Stomach smooth muscle (tissue), 2 donors: Measurements from ENCODE around the gene KIRREL3.

Experiments used
- H3K27ac ChIP-seq: one replicate; pipeline ENCODE4 v1.7.0; 2013; ENCODE audit warnings: mild to moderate bottlenecking, low read length, inconsistent platforms
- H3K27me3 ChIP-seq, 2 donors: one replicate each; pipeline ENCODE4 v1.7.0; 2013; ENCODE audit warnings: low read length in 2 of 2; ENCODE audit not compliant: insufficient read depth in 2 of 2, control insufficient read depth in 1 of 2
- H3K36me3 ChIP-seq, 2 donors: one replicate each; pipeline ENCODE4 v1.7.0; 2013; ENCODE audit warnings: low read length in 2 of 2; ENCODE audit not compliant: control insufficient read depth in 2 of 2, insufficient read depth in 2 of 2
- H3K4me1 ChIP-seq: one replicate; pipeline ENCODE4 v1.7.0; 2013; ENCODE audit warnings: low read length; ENCODE audit not compliant: control insufficient read depth, insufficient read depth
- H3K4me3 ChIP-seq, 2 donors: one replicate each; pipeline ENCODE4 v1.7.0; 2013; ENCODE audit warnings: low read length in 2 of 2
- H3K9ac ChIP-seq, 2 donors: one replicate each; pipeline ENCODE4 v1.7.0; 2013; ENCODE audit warnings: low read length in 2 of 2, mild to moderate bottlenecking in 1 of 2
- H3K9me3 ChIP-seq, 2 donors: one replicate each; pipeline ENCODE4 v1.7.0; 2013; ENCODE audit warnings: low read length in 2 of 2; ENCODE audit not compliant: control insufficient read depth in 2 of 2
- donor health status: healthy.
- donor health status: Pancreatic carcinoma.

KIRREL3 gene

DNA sequence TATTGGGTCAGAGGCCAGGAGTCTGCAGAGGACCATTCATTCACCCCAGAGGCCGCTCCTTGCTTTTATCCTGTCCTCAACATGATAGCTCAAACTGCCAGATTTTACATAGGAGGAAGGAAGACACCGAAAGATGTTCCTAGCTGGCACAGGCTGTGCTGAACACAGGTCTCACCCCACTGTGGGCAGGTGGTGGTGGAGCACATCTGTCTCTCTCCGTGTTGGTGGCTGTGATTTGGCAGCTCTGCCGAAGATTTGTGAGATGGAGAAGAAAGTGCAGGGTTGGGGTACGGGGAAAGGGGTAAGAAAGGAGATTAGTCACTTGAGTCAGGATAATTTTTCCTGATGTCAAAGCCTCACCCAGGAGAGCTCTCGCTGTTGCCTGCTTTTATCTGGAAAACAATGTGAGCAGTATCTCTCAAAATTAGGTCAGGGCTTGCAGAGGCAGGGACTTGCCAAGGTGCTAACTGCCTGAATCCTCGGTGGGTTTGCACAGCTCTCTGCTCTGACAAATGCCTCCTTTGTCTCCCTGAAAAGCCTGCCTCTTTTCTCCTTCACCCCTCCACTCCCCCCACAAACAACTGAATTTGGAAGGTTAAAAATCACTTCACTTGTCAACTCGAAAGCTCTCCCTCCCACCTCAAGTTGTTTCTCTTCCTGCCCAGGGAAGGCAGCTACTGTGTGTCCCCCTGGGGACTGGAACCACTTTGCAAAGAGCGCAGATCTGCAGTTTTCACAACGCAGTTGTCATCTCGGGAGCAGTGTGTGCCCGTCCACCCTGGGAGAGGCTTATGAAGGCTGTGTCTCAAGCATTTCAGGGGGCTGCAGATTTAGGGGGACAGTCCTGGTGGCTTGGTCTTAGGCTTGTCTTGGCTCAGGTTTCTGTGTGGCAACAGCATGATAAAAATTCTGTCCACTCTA is 345.4 kb downstream of the KIRREL3 start:
- Histone ChIP-seq H3K27me3 (peaks cover 0 to 5% of the 10 kb centered on the region in 2 donors), H3K9me3 (no peaks in the 10 kb centered on the region), H3K36me3 (no peaks in the 10 kb centered on the region), H3K9ac (no peak overlapping the region), H3K27ac (no peak overlapping the region), H3K4me1 (no peaks in the 10 kb centered on the region), H3K4me3 (no peak overlapping the region)

DNA sequence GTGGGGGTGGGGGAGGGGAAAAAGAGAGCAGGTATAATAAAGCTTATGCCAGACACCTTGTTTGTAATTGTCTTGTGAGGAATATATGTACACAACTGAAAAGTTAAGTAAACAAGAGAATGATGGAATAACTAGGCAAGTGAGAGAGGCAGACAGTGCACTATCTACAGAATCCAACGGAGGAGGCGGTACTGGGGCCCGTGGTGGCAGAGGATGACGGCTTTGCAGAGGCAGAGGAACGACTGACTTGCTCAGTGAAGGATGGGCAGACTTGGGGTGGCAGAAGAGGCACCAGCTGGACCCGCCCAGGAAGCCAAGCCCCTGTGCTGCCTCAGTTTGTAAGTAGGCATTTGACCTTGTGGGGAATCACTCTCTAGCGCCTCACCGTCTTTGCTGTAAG is 347.5 kb downstream of the KIRREL3 start:
- Histone ChIP-seq H3K27me3 (peaks cover 0 to 5% of the 10 kb centered on the region in 2 donors), H3K9me3 (no peaks in the 10 kb centered on the region), H3K9ac (no peak overlapping the region)

DNA sequence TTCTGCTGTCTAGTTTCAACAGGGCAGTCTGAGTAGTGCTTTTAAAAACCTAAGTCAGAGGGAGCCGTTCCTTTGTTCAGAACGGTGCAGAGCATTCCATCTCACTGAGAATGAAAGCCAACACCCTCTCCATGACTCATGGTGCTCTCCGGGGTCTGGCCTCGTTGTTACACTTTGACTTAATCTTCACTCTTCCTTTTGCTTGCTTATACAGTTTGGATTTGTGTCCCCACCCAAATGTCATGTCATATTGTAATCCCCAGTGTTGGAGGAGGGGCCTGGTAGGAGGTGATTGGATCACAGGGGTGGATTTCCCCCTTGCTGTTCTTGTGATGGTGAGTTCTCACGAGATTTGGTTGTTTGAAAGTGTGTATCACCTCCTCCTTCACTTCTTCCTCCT is 352.8 kb downstream of the KIRREL3 start:
- no peak overlapping the region for H3K27ac ChIP-seq
- no peaks in the 10 kb centered on the region for H3K36me3 ChIP-seq
- no peaks in the 10 kb centered on the region for H3K9me3 ChIP-seq
- no peaks in the 10 kb centered on the region for H3K4me1 ChIP-seq
- no peak overlapping the region for H3K9ac ChIP-seq
- no peak overlapping the region for H3K4me3 ChIP-seq
- H3K27me3 ChIP-seq, result peaks cover 0 to 3% of the 10 kb centered on the region in 2 donors

More for the DNA sequence above, 347.5 kb downstream of the KIRREL3 start:
- no peaks in the 10 kb centered on the region for H3K4me1 ChIP-seq
- H3K4me3 ChIP-seq, result no peak overlapping the region
- H3K36me3 ChIP-seq, result no peaks in the 10 kb centered on the region
- no peak overlapping the region for H3K27ac ChIP-seq

DNA sequence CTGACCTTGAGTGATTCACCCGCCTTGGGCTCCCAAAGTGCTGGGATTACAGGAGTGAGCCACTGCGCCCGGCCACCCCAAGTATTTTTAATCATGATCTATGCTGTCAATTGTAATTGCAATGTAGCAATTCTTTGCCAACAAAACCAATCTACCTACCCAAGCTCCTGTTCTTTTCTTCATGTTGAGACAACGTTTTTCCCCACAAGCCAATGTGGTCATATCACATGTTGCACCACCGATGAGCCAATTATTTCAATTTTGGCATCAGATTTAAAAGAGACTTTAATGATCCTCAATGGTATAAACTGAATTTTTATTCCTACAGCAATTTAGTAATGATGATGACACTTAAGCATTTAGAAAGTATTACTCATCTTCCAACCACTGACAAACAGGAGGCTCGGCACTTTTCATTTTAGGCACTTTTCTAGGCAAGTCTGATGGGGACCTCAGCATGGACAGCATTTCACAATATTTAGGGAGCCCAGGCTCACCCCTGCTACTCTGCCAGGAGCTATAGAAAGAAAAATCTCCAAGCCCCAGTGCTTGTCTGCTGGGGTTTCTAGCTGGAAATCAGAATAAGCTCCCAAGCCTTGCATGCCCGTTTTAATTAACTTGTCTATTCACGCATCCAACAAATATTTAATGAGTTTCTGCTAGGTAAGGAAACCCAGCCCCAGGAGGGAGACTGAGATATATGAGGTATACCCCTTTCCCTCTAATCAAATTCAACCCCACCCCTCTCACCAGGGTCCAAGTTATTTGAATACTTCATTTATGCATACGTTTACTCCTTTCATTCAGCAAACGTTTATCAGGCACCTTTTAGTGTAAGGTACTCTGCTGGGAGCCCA is 353.6 kb downstream of the KIRREL3 start:
- Histone ChIP-seq H3K27ac (no peak overlapping the region), H3K4me1 (no peaks in the 10 kb centered on the region), H3K9me3 (no peaks in the 10 kb centered on the region), H3K27me3 (peaks cover 0 to 3% of the 10 kb centered on the region in 2 donors), H3K4me3 (no peak overlapping the region), H3K9ac (no peak overlapping the region), H3K36me3 (no peaks in the 10 kb centered on the region)

DNA sequence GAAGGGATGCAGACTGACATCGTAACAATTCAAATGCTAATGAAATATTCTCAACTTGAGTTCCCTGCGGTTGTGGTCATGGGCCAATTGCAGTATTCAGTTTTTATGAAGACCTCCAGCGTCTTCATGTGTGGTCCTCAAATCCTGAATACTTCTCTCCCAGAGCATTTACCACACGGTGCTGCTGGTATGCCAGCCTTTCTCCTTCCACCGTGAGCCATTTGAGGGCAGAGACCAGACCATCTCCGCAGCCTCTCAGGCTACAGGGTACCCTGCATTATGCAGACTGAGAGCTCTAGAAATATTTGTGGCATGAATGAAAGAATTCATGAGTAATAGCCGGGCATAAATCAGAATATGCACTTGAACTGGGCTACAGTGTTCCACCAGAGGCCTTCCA is 355.4 kb downstream of the KIRREL3 start:
- H3K36me3 ChIP-seq, result no peaks in the 10 kb centered on the region

DNA sequence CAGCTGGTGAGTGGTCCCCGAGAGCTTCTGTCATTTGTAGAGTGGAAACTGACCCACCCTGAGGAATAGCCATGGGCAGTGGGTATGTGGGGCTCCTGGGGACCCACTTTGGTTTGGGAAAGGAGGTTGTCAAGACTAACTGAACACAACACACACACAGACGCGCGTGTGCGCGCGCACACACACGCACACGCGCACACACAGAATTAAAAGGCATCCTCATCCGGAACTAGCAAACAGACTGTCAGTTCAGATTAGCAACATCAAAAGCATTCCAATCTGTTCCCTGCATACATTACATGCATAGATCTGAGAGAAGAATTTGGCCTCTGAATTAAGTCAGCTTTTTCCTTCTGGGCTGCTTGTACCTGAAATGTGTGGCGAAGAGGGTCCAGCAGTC is 360.4 kb downstream of the KIRREL3 start:
- H3K9ac ChIP-seq, result no peak overlapping the region
- H3K4me3 ChIP-seq, result no peak overlapping the region
- H3K4me1 ChIP-seq, result no peaks in the 10 kb centered on the region
- no peaks in the 10 kb centered on the region for H3K36me3 ChIP-seq
- peaks cover 2 to 7% of the 10 kb centered on the region in 2 donors for H3K27me3 ChIP-seq
- no peak overlapping the region for H3K27ac ChIP-seq
- H3K9me3 ChIP-seq, result no peaks in the 10 kb centered on the region

More for the DNA sequence above, 355.4 kb downstream of the KIRREL3 start:
- no peaks in the 10 kb centered on the region for H3K4me1 ChIP-seq
- no peak overlapping the region for H3K4me3 ChIP-seq
- H3K27me3 ChIP-seq, result peaks cover 0 to 5% of the 10 kb centered on the region in 2 donors
- no peaks in the 10 kb centered on the region for H3K9me3 ChIP-seq
- H3K9ac ChIP-seq, result no peak overlapping the region
- no peak overlapping the region for H3K27ac ChIP-seq

DNA sequence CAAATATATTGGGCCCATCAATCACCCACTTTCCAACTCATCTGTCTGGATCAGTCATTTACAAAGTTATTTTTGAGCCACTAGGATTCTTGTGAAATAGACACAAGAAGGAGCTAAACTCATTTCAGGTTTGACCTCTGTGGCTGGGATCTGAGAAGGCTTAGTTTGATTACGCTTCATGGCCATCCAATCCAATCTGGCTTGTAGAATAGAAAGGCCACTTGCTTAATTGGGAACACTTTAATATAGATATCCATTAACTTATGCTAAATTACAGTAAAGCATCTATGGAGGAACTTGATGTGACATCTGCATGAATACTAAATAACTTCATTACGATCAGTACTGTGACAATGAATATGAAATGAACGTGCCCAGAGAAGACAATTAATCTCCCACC is 360.9 kb downstream of the KIRREL3 start:
- Histone ChIP-seq H3K27me3 (peaks cover 2 to 7% of the 10 kb centered on the region in 2 donors), H3K4me3 (no peak overlapping the region), H3K27ac (no peak overlapping the region), H3K36me3 (no peaks in the 10 kb centered on the region), H3K9ac (no peak overlapping the region), H3K4me1 (no peaks in the 10 kb centered on the region), H3K9me3 (no peaks in the 10 kb centered on the region)

DNA sequence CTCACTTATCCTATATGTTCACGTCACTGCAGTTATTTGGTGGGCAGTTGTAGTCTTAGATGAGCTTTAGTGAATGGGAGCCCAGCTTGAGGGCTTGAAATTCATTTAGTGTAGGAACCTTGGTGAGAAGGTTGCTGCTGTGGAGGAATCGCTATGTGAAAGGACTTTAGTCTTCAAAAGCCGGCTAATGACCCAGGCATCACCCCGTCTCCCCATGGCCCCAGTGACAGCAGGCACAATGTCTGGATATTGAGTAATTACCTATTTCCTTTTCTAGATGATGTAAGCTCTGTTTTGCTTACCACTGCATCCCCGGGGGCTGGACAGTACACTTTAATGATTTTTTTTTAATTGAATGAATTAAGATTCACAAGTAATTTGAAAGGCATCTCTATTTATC is 361.9 kb downstream of the KIRREL3 start:
- Histone ChIP-seq H3K27me3 (peaks cover 2 to 7% of the 10 kb centered on the region in 2 donors), H3K36me3 (no peaks in the 10 kb centered on the region), H3K4me1 (no peaks in the 10 kb centered on the region), H3K9me3 (no peaks in the 10 kb centered on the region), H3K27ac (no peak overlapping the region), H3K4me3 (no peak overlapping the region), H3K9ac (no peak overlapping the region)

DNA sequence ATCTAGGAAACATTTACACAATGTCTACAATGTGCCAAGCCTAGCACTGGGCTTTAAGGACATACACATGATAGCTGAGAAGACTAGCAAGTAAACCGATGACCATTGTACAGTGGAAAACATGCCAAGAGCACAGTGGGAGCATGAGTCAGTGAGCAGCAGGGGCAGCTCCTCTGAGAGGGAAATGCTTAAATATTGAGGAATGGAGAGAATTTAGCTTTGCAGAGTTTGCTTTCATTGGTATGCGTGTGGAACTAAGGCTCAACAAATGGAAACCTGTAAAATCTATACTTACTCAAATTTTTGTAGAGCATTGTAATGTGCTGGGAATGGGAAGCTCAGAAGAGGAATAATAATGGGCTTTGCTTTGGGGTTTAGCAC is 362.8 kb downstream of the KIRREL3 start:
- H3K4me1 ChIP-seq, result no peaks in the 10 kb centered on the region
- peaks cover 2 to 4% of the 10 kb centered on the region in 2 donors for H3K27me3 ChIP-seq
- H3K9ac ChIP-seq, result no peak overlapping the region
- H3K4me3 ChIP-seq, result no peak overlapping the region
- no peaks in the 10 kb centered on the region for H3K36me3 ChIP-seq
- no peak overlapping the region for H3K27ac ChIP-seq
- H3K9me3 ChIP-seq, result no peaks in the 10 kb centered on the region

DNA sequence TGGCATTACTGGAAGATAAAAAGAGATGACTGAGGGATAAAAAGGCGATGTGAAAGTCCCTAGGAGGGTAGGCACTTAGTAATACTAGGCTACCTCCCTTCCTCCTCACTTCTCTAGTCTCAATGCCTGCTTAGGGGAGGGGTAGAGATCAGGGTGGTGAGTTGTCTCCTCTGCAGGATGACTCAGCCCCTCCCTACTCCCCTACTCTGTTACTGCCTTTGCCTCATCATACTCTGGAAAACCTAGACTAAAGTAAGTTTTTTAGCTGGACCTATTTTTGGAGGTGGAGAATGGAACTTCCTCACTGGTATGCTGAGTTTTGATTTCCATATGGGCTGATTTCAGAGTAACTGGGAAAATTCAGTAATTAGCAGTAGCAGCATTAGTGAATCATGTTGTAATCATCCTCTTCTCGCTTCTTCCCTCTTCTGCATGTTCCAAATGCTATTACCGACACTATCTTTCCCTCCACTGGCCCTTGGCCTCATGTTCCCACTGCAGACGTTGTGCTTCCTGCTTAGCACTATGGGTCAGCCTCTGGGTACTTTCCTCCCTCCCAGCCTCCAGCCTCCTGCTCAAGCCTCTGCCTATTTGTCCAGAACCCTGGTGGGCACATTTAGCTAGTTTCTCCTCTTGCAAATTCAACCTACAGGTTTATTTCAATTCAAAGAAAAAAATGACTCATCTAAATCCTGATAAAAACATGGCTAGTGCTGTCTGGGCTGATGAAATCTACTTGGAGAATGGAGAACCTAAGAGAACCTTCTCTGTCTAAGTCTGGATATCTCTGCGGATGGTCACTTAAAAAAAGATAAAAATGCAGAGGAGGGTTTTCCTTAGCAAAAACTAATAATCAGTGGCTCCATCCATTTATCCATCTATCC is 363.4 kb downstream of the KIRREL3 start:
- no peak overlapping the region for H3K4me3 ChIP-seq
- no peak overlapping the region for H3K27ac ChIP-seq
- no peaks in the 10 kb centered on the region for H3K9me3 ChIP-seq
- peaks cover 2 to 4% of the 10 kb centered on the region in 2 donors for H3K27me3 ChIP-seq
- no peak overlapping the region for H3K9ac ChIP-seq
- no peaks in the 10 kb centered on the region for H3K4me1 ChIP-seq
- H3K36me3 ChIP-seq, result no peaks in the 10 kb centered on the region
